Fibroblast of skin of abdomen (primary cell): ENCODE measurements around the gene LRRC7.
A peak's percentile ranks its signal among the peaks of the same experiment; 100 is the strongest.
"Not testable (repeated sequence)": the region's sequence is repeated elsewhere in the genome, so short reads cannot be mapped to it uniquely, and the experiment has no call there.

ENCODE experiments used
- DNase-seq: peaks from one replicate; pipeline ENCODE4 v3.0.0-alpha.2; 2013

LRRC7 gene

DNA sequence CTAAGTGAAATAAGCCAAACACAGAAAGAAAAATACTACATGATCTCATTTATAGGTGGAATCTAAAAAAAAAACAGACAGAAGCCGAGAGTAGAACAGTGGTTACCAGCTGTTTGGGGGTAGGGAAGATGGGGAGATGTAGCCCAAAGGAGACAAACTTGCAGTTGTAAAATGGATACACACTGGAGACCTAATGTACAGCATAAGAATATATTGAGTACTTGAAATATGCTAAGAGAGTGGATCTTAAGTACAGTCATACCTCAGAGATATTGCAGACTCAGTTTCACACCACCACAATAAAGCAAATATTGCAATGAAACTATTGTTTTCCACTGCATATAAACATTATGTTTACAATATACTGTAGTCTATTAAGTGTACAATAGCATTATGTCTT, 320.9 kb downstream of the LRRC7 start:
- DNase-seq, result no peak

DNA sequence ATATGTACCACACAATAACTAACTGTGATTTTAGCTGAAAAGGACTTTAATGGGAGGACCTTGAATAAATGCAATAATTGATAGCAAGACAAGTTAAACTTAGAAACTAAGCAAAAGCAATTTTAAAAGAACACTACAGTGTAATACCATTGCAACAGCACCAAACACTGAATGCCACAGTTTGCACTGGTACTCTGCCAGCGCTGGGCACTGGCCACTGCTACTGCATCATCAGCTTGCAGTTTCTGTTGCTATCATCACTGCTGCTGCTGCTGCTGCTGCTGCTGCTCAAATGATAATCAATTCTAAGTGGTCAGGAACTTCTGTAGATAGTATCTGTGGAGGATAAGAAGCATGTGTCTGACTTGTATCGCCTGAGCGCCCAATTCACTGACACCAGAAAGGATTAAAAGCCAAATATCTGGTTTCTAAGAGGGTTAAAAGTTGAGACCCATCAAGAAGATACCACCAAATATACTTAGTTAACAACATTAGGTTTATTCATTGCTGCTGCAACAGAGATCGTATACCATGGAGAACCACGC, 330.8 kb downstream of the LRRC7 start:
- no peak for DNase-seq

DNA sequence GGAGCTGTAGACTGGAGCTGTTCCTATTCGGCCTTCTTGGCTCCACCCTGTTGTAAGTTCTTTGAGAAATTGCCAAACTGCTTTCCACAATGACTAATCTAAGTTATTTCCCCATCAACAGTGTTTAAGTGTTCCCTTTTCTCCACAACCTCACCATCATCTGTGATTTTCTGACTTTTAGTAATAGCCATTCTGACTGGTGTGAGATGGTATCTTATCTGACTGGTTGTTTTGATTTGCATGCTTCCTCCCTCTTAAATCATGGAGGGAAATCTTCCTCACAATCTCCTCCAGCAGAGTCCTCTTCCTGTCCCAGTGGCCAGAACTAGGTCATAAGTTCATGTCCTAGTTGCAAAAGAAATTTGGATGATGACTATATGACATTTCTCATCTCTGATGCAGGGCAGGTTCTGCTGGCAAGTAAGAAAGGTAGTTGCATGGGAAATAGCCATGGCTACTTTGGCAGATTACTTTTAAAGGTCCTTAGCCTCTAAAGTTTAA, 343.6 kb downstream of the LRRC7 start:
- DNase-seq, result peak; percentile 84

DNA sequence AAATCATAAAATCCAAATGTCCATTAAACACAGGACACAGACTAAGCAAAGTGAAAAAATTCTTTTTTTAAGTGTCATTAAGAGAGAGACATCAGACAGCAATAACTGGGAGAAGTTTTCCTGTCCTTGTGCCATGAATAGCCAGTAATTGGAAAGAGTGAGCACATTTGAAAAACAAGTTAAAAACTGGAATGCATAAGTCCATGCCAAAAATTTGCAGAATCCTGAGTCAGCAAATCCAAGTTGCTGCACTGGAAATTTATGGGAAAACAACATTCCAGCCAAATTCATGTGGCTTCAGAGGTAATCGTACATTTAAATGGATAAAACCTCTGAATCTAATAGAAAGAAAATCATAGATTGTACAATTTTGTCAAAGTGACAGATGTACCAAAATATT, 346.3 kb downstream of the LRRC7 start:
- peak; percentile 94 for DNase-seq

DNA sequence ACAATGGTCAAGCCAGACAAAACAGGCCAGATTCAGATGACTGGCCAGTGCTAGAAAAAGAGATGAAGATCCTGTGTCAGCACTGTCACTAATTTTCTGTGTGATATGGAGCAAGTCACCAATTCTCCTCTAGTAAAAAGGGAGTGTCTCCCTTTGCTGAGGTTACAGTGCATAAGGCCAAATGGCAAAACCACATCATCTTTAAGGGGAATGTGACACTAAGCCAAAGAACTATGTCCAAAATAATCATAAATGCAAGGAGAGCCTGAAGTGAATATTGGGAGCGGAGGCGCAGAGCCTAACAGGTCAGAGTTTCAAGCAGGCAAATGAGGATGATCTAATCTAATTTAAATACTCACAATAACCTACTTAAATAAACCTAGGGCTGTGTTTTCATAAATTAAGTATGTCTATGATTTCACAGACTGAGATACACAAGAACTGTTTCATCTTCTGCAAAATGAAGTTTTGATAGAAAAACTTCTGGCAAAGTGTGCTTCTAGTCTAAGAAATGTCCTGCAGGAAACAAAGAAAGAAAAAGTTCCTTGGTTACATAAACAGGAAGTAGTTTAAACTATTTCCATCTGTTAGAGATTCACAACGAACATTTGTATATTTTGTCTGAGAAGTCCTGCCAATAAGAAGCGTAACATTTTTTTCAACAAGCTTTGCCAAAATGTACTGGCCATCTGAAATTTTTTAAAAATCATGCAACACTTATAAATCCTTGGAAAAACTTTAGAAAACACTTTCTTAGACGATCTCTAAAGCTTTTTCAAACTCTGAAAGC, 347.4 kb downstream of the LRRC7 start:
- DNase-seq, result peak; percentile 53

DNA sequence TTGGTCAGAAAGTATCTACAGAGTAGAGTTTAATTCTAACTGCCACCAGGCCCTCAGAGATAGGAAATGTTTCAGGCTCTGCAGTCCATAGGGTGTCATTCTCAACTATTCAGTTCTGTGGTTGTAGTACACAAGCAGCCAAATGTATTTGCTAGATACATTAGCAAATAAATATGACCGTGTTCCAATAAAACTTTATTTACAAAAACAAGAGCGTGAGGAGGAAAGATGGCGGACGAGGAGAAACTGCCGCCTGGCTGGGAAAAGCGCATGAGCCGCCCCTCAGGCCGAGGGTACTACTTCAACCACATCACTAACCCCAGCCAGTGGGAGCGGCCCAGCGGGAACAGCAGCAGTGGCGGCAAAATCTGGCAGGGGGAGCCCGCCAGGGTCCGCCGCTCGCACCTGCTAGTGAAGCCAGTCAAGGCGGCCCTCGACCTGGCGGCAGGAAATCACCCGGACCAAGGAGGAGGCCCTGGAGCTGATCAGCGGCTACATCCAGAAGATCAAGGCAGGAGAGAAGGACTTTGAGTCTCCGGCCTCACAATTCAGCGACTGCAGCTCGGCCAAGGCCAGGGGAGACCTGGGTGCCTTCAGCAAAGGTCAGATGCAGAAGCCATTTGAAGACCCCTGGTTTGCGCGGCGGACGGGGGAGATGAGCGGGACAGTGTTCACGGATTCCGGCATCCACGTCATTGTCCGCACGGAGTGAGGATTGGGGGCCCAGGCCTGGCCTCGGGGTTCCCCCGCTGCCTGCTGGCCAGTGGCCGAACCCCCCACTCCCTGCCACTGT, 351.6 kb downstream of the LRRC7 start:
- no peak for DNase-seq

DNA sequence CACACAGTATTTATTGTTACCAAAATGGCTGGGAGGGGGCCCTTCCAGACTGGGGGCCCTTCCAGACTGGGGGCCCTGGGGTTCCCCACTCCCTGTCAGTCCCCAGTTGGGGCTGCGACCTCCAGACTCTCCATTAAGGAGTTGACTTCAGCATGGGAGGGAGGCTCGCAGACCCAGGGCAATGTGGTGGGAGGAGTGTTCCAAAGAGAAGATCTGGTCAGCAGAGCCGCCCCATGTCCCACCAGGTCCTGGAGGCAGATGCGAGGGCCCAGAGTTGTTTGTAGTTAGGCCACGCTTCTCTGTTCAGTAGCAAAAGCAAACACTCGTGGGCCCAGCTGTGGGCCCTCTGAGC, 352.2 kb downstream of the LRRC7 start:
- no peak for DNase-seq

DNA sequence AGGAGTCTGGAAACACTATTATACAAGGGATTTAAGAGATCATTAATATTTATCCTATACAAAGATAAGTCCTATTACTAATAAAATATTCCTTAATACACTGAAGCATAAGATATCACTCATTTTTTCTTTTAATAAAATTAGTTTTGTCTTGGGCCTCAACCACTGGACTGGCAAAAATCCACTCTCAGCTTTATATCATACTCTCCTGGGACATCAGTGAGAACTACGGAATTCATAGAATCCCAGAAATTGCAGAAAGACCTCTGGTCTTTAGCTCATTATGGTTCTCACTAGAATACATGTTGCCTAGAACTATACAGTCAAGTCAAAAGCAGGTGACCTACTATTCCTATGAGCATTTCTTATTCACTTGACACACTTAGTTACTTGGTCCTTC, 352.7 kb downstream of the LRRC7 start:
- no peak for DNase-seq

DNA sequence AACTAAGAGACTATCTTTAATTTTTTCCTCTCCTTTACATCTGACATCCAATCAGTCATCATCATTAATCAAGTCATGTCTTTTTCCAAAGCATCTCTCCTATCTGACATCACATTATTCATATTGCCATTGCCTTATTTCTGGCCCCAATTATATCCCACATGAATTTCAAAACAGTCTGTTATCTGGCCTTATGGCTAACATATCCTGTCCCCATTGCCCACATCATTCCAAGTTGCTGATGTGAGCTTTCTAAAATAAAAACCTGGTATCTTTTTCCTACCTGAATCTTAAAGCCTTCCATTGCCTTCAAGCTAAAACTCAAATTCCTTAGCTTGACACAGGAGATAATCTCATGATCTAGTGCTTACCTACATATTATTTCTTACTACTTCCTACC, 353.8 kb downstream of the LRRC7 start:
- peak; percentile 18 for DNase-seq

DNA sequence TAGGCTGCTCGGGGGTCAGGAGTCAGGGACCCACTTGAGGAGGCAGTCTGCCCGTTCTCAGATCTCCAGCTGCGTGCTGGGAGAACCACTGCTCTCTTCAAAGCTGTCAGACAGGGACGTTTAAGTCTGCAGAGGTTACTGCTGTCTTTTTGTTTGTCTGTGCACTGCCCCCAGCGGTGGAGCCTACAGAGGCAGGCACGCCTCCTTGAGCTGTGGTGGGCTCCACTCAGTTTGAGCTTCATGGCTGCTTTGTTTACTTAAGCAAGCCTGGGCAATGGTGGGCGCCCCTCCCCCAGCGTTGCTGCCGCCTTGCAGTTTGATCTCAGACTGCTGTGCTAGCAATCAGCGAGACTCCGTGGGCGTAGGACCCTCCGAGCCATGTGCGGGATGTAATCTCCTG, 360.5 kb downstream of the LRRC7 start:
- DNase-seq, result not testable (repeated sequence)

DNA sequence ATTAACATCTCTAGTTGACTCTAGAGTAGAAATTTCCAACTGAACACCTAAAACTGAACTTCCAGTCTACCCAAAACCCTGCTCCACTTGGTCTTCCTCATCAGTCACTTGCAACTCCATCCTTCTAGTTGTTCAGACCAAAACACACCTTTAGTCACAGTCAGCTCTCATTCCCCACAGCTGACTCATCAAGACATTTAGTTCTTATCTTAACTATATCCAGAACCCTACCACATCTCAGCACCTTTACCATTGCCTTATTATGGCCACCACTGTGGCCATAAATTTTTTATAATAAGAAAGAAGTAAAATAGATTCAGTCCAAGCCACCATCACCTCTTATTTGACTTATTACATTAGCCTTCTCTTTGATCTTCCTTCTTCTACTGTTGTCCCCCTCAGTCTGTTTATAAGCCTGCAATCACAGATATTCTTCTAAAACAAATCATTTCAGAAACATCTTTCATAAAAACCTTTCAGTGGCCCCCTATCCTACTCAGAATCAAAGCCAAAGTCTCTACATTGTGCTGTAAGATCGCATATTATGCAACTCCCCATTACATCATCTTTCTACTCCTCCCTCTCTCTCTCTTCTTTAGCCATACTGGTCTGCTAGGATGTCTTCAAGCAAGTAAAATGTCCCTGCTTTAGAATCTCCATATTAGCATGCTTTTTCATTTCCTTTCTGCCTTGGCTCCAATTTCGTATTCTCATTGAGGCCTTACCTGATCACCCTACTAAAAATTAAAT, 361.8 kb downstream of the LRRC7 start:
- DNase-seq, result peak; percentile 38

DNA sequence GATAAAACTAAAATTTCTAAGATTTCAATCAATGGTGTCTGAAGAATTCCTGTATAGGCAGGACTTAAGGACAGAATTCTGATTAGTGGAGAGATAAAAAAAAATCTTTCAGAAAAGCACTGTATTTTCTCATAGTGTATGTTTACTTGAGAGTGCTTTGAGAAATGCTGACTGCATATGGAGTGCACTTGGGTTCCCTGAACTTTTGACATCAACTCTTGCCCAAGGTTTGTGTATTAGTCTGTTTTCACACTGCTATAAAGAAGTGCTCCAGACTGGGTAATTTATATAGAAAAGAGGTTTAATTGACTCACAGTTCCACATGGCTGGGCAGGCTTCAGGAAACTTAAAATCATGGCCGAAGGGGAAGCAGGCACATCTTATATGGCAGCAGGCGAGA, 362.7 kb downstream of the LRRC7 start:
- DNase-seq, result no peak

DNA sequence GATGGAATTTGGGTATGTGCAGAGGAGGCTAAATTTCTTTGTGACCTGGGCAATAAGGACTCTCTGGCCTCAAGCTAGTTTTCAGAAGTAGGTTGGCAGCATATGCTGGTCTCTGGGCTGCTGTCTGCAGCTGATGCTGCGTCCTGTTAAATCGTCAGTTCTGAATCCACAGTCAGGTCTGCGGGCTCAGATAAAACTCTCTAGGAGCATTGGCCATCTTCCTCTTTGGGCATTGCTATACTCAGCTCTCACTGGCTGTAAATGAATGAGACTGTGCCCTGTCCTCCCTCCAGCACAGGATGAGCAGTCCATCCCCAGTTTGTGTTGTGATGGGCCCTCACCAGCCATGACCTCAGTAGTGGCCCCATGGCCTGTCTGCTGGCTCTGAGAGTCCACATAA, 365.0 kb downstream of the LRRC7 start:
- DNase-seq, result no peak

DNA sequence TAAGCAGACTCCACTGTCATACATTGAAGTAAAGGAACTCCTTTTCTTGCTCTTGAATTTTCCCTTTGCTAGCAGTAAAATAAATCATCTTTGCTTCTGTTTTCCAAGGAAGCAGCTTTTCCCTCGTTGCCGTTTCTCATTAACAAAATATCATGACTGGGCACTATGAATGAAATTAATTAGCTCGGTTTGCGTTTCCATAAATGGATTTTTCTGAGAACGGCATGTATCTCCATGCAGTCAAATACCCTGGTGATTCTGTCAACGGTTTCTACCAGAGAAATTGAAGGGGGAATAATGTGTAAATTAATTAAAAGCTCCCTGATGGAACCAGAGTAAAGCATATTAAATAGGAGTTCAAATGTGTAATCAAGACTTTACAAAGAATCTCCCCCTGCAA, 372.5 kb downstream of the LRRC7 start:
- no peak for DNase-seq

DNA sequence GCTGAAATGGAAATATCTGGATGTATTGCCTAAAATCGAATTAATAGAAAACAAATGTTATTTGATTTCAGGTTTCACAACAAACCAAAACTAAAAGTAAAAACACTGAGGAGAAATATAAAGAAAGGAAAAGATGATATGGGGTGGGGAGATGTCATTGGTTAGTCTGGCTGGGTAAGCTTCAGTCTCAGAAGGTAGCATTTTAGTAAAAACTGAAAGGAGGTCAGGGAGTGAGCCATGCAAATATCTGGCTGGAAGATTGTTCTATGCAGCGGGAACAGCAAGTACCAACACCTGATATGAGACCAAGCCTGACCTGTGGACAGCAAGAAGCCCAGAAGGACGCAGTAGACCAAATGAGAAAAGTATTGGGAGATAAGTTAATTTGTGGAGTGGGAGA, 373.1 kb downstream of the LRRC7 start:
- DNase-seq, result no peak

DNA sequence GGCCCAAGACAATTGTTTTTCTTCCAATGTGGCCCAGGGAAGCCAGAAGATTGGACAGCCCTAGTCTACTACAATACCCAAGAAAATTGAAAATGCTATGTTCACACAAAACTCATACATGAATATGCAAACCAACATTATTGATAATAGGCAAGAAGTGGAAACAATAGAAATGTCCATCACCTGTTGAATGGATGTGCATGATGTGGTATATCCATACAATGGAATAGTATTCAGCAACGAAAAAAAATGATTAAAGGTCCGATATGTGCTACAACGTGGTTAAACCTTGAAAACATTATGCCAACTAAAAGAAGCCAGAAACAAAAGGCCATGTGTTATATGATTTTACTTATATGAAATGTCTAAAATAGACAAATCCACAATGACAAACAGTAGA, 375.3 kb downstream of the LRRC7 start:
- no peak for DNase-seq

DNA sequence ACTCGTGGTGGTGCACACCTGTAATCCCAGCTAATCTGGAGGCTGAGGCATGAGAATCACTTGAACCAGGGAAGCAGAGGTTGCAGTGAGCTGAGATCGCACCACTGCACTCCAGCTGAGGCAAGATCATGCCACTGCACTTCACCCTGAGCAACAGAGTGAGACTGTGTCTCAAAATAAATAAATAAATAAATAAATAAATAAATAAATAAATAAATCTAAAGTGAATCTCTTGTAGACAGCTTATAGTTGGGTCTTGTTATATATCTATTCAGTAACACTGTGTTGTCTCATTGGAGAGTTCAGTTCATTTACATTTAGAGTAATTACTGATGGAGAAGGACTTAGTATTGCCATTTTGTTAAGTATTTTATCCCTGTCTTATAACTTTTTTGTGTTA, 379.2 kb downstream of the LRRC7 start:
- no peak for DNase-seq

DNA sequence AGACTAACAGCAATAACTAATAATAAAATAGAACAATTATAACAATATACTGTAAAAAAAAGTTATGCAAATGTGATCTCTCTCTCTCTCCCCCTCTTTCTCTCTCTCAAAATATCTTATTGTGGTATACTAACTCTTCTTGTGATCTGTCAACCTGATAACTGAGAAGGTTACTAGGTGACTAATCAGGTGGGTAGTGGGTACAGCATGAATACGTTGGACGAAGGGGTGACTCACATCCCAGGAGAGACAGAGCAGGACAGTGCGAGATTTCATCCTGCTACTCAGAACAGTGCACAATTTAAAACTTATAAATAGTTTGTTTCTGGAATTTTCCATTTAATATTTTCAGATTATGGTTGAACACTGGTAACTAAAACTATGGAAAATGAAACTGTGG, 380.1 kb downstream of the LRRC7 start:
- no peak for DNase-seq

DNA sequence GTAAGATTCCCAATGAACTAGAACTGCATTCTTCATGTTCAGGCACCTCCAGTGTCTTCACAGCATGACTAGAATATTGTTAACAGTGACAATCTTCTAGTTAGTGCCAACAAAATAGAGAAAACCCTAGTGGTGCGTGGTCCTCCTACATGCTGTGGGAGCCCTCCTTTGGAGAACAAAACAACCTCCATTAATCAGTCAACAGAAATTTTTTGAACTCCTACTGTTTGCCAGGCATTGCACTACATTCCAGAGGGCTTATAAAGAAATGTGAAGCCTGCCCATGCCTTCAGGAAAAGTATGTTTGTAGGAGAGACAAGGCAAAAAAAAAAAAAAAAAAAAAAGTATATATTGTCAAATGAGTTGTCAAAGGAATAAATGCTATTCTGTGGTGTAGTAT, 385.0 kb downstream of the LRRC7 start:
- peak; percentile 14 for DNase-seq

DNA sequence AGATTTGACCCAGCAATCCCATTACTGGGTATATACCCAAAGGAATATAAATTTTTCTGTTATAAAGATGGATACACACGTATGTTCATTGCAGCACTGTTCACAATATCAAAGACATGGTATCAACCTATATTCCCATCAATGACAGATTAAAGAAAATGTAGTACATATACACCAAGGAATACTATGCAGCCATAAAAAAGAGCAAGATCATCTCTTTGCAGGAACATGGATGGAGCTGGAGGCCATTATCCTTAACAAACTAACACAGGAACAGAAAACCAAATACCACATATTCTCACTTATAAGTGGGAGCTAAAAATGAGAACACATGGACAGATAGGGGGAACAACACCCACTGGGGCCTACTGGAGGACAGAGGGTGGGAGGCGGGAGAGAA, 394.7 kb downstream of the LRRC7 start:
- DNase-seq, result not testable (repeated sequence)

DNA sequence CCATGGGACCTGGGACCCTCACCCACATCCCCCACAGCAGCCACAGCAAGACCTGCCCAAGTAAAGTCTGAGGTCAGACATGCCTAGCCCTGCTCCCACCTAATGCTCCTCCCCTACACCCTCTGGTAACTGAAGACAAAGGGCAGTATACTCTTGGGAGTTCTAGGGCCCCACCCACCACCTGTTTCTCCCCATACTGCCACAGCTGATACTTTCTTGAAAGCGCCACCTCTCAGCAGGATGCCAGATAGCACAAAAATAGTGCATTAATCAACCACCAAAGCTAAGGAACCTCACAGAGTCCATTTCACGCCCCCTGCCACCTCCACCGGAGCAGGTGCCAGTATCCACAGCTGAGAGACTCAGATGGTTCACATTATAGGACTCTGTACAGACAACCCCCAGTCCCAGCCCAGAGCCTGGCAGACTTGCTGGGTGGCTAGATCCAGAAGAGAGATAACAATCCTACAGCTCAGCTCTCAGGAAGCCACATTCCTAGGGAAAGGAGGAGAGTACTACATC, 399.6 kb downstream of the LRRC7 start:
- DNase-seq, result no peak

DNA sequence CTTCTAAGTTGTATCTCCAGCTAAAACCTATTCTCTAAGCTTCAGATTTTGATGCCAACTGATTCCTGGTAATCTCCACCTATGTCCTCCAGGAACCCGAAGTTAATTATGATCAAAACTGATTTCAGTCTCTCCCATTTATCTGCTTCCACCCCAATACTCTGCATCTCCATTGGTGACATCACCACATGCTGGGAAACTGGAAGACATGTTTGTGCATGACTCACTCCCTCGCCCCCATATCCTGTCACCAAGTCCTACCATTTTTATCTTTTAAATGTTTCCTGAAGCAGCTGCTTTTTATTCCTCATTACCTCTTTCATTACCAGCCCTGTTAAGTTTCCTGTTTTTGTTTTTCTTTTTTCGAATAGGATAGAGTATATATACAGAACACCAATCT, 409.2 kb downstream of the LRRC7 start:
- DNase-seq, result peak; percentile 29

DNA sequence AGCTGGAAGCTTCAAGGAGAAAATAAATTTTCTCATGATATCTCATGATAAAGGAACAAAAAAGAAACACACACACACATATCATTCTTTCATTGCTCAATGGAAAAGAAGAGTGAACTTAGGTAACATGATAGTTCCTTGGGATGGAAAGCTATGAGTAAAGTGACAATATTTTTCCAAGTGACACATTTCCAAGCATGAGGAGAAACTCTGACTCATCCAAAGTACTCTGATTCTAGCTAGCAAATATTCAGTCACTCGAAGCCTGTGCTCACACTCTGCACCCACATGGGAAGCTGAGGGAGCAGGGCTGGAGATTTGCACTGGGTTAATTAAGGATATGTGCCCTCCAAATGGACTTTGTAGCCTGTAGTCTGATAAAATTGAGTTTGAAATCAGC, 415.3 kb downstream of the LRRC7 start:
- peak; percentile 64 for DNase-seq
